Upper lobe of right lung (tissue), 1 donor: ENCODE measurements around the gene RELN. TPM values are rescaled to one million over a fixed set of nuclear protein-coding genes. Genes with fewer than 3 reads are reported as not detected.

Experiments
- ATAC-seq: fragments of 200-7000 bp; cut with Tn5 transposase; one replicate; pipeline ENCODE4 v1.9.1; 2020; ENCODE audit warnings: mild to moderate bottlenecking, moderate library complexity
- DNase-seq: peaks from one replicate; pipeline ENCODE4 v3.0.0-alpha.2; 2020
- H3K27ac ChIP-seq: fragments of 200-600 bp; one replicate; pipeline ENCODE4 v1.8.0; 2022
- H3K27me3 ChIP-seq: fragments of 200-600 bp; one replicate; pipeline ENCODE4 v1.8.0; 2022; ENCODE audit warnings: mild to moderate bottlenecking
- H3K36me3 ChIP-seq: fragments of 200-600 bp; one replicate; pipeline ENCODE4 v1.8.0; 2022
- H3K4me1 ChIP-seq: fragments of 200-600 bp; one replicate; pipeline ENCODE4 v1.8.0; 2022
- H3K4me3 ChIP-seq: fragments of 200-600 bp; one replicate; pipeline ENCODE4 v1.8.0; 2022; ENCODE audit warnings: mild to moderate bottlenecking
- H3K9me3 ChIP-seq: fragments of 200-600 bp; one replicate; pipeline ENCODE4 v1.8.0; 2022
- CTCF ChIP-seq: fragments of 200-600 bp; IDR thresholded peaks from one replicate; pipeline ENCODE4 v1.8.0; 2022; ENCODE audit warnings: antibody characterized with exemption
- intact Hi-C: fragments of 100-400 bp; cut with DNase I; formaldehyde crosslinking; loops from one replicate; pipeline ENCODE4 v1.11.0; 2022
- total RNA-seq: library from RNA; stranded (reverse); fragmentation: NEBNext Ultra II Directional; extraction: Animal tissue kit (Norgen Biotek cat#: 25700); gene quantifications from one replicate; pipeline ENCODE4 v1.2.1, GENCODE V29; 2021
- donor health status: DM: no; HTN: yes; CAD: no; lungs with severe emphysema.

Gene RELN
- total RNA-seq, 1 donor from 2014 or later = 5.6 TPM

- Histone ChIP-seq H3K36me3 (no peaks in the 10 kb centered on the region), H3K4me1 (no peaks in the 10 kb centered on the region), H3K27ac (no peak overlapping the region), H3K9me3 (no peaks in the 10 kb centered on the region), H3K4me3 (no peak overlapping the region), H3K27me3 (no peaks in the 10 kb centered on the region)
- TF ChIP-seq CTCF = no peak
- intact Hi-C loops = no loop called here
- DNase-seq = no peak
- ATAC-seq = no peak
Measured at GRCh38 chr7:103664577-103664976, 324.9 kb downstream of the RELN start.

- H3K4me1 ChIP-seq = no peaks in the 10 kb centered on the region
Measured at GRCh38 chr7:103660455-103661371, 328.7 kb downstream of the RELN start.

GRCh38 chr7:103658055-103659005 lies 331.1 kb downstream of the RELN start:
- intact Hi-C loops = no loop called here
- no peak overlapping the region for H3K4me3 ChIP-seq
- no peaks in the 10 kb centered on the region for H3K27me3 ChIP-seq
- TF ChIP-seq CTCF = no peak
- no peaks in the 10 kb centered on the region for H3K9me3 ChIP-seq
- no peak for ATAC-seq
- H3K27ac ChIP-seq = no peak overlapping the region
- H3K36me3 ChIP-seq = no peaks in the 10 kb centered on the region
- H3K4me1 ChIP-seq = no peaks in the 10 kb centered on the region
- DNase-seq = no peak

More at GRCh38 chr7:103660455-103661371, 328.7 kb downstream of the RELN start:
- TF ChIP-seq CTCF = no peak
- Histone ChIP-seq H3K9me3 (no peaks in the 10 kb centered on the region), H3K27ac (no peak overlapping the region), H3K27me3 (no peaks in the 10 kb centered on the region), H3K36me3 (no peaks in the 10 kb centered on the region), H3K4me3 (no peak overlapping the region)
- DNase-seq (no peak), ATAC-seq (no peak)
- intact Hi-C loops = no loop called here

- H3K4me3 ChIP-seq = no peak overlapping the region
- DNase-seq (no peak), ATAC-seq (no peak)
- no peaks in the 10 kb centered on the region for H3K4me1 ChIP-seq
- no peaks in the 10 kb centered on the region for H3K36me3 ChIP-seq
- no peak overlapping the region for H3K27ac ChIP-seq
- no peaks in the 10 kb centered on the region for H3K9me3 ChIP-seq
- intact Hi-C loops = no loop called here
- H3K27me3 ChIP-seq = no peaks in the 10 kb centered on the region
- TF ChIP-seq CTCF = no peak
Measured at GRCh38 chr7:103657474-103657894, 332.0 kb downstream of the RELN start.

DNA sequence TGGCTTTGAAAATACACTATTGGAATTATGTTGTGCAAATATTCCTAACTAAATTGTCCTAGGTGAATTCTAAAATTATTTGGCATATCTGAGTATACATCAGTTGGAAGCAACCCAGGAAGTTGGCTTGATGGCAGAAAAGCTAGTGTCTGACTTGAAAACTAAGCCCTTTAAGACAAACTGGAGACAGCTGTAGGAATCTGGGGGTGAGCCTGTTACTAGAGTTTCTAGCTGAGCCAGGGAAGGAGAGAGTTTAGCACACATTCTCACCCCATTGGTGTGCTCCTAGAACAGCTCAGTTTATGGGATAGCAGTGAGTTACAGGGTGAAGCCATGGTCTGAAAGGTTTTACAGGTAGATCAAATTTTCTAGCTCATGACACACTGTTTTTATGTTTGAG lies 333.2 kb downstream of the RELN start:
- H3K9me3 ChIP-seq = no peaks in the 10 kb centered on the region
- no peaks in the 10 kb centered on the region for H3K4me1 ChIP-seq
- no peaks in the 10 kb centered on the region for H3K36me3 ChIP-seq
- H3K27ac ChIP-seq = no peak overlapping the region
- ATAC-seq (no peak), DNase-seq (no peak)
- H3K4me3 ChIP-seq = no peak overlapping the region
- TF ChIP-seq CTCF = no peak
- intact Hi-C loops = no loop called here
- H3K27me3 ChIP-seq = no peaks in the 10 kb centered on the region
